Measurements from ENCODE around the gene ADIPOQ.
"Not testable (repeated sequence)": the region's sequence is repeated elsewhere in the genome, so short reads cannot be mapped to it uniquely, and the experiment has no call there.

DNA sequence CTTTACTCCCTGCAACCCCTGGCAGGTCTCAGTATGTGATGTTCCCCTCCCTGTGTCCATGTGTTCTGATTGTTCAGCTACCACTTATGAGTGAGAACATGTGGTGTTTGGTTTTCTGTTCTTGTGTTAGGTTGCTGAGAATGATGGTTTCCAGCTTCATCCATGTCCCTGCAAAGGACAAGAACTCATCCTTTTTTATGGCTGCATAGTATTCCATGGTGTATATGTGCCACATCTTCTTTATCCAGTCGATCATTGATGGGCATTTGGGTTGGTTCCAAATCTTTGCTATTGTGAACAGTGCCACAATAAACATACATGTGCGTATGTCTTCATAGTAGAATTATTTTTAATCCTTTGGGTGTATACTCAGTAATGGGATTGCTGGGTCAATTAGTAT, 61.2 kb downstream of the ADIPOQ start:
- not testable (repeated sequence) for TF ChIP-seq CTCF, POLR2A (IDR thresholded peaks at IDR 0.05)
